H1 (cell line): ENCODE results near the gene SLC2A1. TPM values are rescaled to one million over a fixed set of nuclear protein-coding genes. Genes with fewer than 3 reads are reported as not detected.

Experiments
- CTCF ChIA-PET: fragments of 300-600 bp; sonication (Branson Sonifier 250); formaldehyde crosslinking; loops from one replicate; lab custom pipeline; 2021; ENCODE audit not compliant: partially characterized antibody; lab: Charles Lee
- POLR2A ChIA-PET: fragments of 300-600 bp; sonication (Branson Sonifier 250); formaldehyde crosslinking; loops from one replicate; lab custom pipeline; 2021; ENCODE audit warnings: inconsistent platforms; ENCODE audit not compliant: partially characterized antibody; lab: Charles Lee
- DNase-seq, 2 experiments: peaks; one replicate each; pipeline versions ENCODE4 v3.0.0 to v3.0.0-alpha.2; 2010 to 2022; ENCODE audit warnings: low spot score in 2 of 2, low read depth in 1 of 2, mixed read lengths in 1 of 2
- FAIRE-seq: peaks from 2 replicates; lab custom pipeline; 2011; peaks lifted over from hg19 to GRCh38; lab: Jason Lieb, UNC
- H2AFZ ChIP-seq: 2 replicates; pipeline ENCODE4 v1.8.1; 2012; ENCODE audit warnings: low read length, inconsistent platforms
- H2AK5ac ChIP-seq: 2 replicates; pipeline ENCODE4 v1.6.1; 2013; ENCODE audit warnings: low read depth, low read length
- H2BK120ac ChIP-seq: replicated peaks from 2 replicates; pipeline ENCODE3; 2013; ENCODE audit warnings: low read depth, low read length, inconsistent platforms
- H2BK12ac ChIP-seq: 2 replicates; pipeline ENCODE4 v1.6.1; 2013; ENCODE audit warnings: low read depth, low read length
- H2BK15ac ChIP-seq: 2 replicates; pipeline ENCODE4 v1.6.1; 2013; ENCODE audit warnings: low read length
- H2BK20ac ChIP-seq: 2 replicates; pipeline ENCODE4 v1.6.1; 2013; ENCODE audit warnings: low read length
- H2BK5ac ChIP-seq: 2 replicates; pipeline ENCODE4 v1.6.1; 2013; ENCODE audit warnings: low read depth, low read length
- H3K14ac ChIP-seq: 2 replicates; pipeline ENCODE4 v1.6.1; 2013; ENCODE audit warnings: inconsistent platforms; ENCODE audit not compliant: insufficient read length
- H3K18ac ChIP-seq: 2 replicates; pipeline ENCODE4 v1.6.1; 2013; ENCODE audit warnings: low read length; ENCODE audit errors: extremely low read depth
- H3K23ac ChIP-seq: 2 replicates; pipeline ENCODE4 v1.6.1; 2013; ENCODE audit warnings: inconsistent platforms; ENCODE audit not compliant: insufficient read length
- H3K23me2 ChIP-seq: 2 replicates; pipeline ENCODE4 v1.6.1; 2013; ENCODE audit warnings: low read depth, low read length
- H3K27ac ChIP-seq: 2 replicates; pipeline ENCODE4 v1.6.1; 2011; ENCODE audit warnings: low read depth, low read length, inconsistent platforms
- H3K27me3 ChIP-seq, 4 experiments: replicated peaks in 1 of 4; 1 replicate in 1 of 4; 2 replicates in 3 of 4; pipeline versions ENCODE4 v1.6.1 to v1.8.1; 2011 to 2013; ENCODE audit warnings: low read length in 3 of 4, mild to moderate bottlenecking in 3 of 4, inconsistent platforms in 2 of 4, mixed read lengths in 2 of 4, moderate library complexity in 1 of 4; ENCODE audit not compliant: control insufficient read depth in 3 of 4, insufficient read depth in 3 of 4; ENCODE audit errors: extremely low read depth in 1 of 4
- H3K36me3 ChIP-seq, 4 experiments: 2 replicates each; pipeline versions ENCODE4 v1.6.1 to v1.8.1; 2011 to 2013; ENCODE audit warnings: mild to moderate bottlenecking in 4 of 4, low read length in 3 of 4, moderate library complexity in 2 of 4, control low read depth in 1 of 4, inconsistent platforms in 1 of 4; ENCODE audit not compliant: insufficient read depth in 4 of 4, control insufficient read depth in 2 of 4
- H3K4ac ChIP-seq: replicated peaks from 2 replicates; pipeline ENCODE3; 2013; ENCODE audit warnings: low read length, low read depth, mixed read lengths, inconsistent platforms; ENCODE audit not compliant: insufficient read length
- H3K4me1 ChIP-seq, 4 experiments: replicated peaks in 1 of 4; 1 replicate in 1 of 4; 2 replicates in 3 of 4; pipeline versions ENCODE4 v1.6.1 to v1.8.1; 2011 to 2013; ENCODE audit warnings: low read length in 3 of 4, inconsistent platforms in 2 of 4, mixed read lengths in 1 of 4; ENCODE audit not compliant: insufficient read depth in 4 of 4, control insufficient read depth in 3 of 4
- H3K4me2 ChIP-seq, 2 experiments: 2 replicates each; pipeline versions ENCODE4 v1.6.1 to v1.8.1; 2011 to 2013; ENCODE audit warnings: low read depth in 2 of 2, low read length in 2 of 2, control low read depth in 1 of 2, inconsistent platforms in 1 of 2, mild to moderate bottlenecking in 1 of 2; ENCODE audit not compliant: insufficient read depth in 1 of 2
- H3K4me3 ChIP-seq, 4 experiments: fragments of 200-600, 300-600 bp in 1 of 4; sonication (generic), shearing (Covaris generic), sonication (Bioruptor Twin) in 1 of 4; 2 replicates each; pipeline versions ENCODE4 v1.5.1 to v1.8.1; 2011 to 2016; ENCODE audit warnings: low read length in 4 of 4, low read depth in 3 of 4, control low read depth in 2 of 4, inconsistent platforms in 2 of 4, mild to moderate bottlenecking in 2 of 4, mixed read lengths in 1 of 4, moderate library complexity in 1 of 4; ENCODE audit not compliant: insufficient read depth in 2 of 4; ENCODE audit errors: extremely low read depth in 1 of 4
- H3K56ac ChIP-seq: replicated peaks from 2 replicates; pipeline ENCODE3; 2013; ENCODE audit warnings: low read depth, mild to moderate bottlenecking, mixed read lengths, low read length, inconsistent platforms; ENCODE audit not compliant: insufficient read length
- H3K79me1 ChIP-seq: 2 replicates; pipeline ENCODE4 v1.6.1; 2013; ENCODE audit warnings: low read depth, low read length, control low read depth
- H3K79me2 ChIP-seq, 2 experiments: 2 replicates each; pipeline versions ENCODE4 v1.6.1 to v1.8.1; 2012 to 2013; ENCODE audit warnings: low read length in 2 of 2, mild to moderate bottlenecking in 2 of 2, inconsistent platforms in 1 of 2; ENCODE audit not compliant: insufficient read depth in 2 of 2, control insufficient read depth in 1 of 2
- H3K9ac ChIP-seq, 4 experiments: replicated peaks in 1 of 4; 1 replicate in 1 of 4; 2 replicates in 3 of 4; pipeline versions ENCODE4 v1.6.1 to v1.8.1; 2011 to 2013; ENCODE audit warnings: low read depth in 3 of 4, low read length in 3 of 4, control low read depth in 2 of 4, mild to moderate bottlenecking in 2 of 4, moderate library complexity in 2 of 4, inconsistent platforms in 1 of 4; ENCODE audit errors: extremely low read depth in 1 of 4
- H3K9me3 ChIP-seq, 2 experiments: 2 replicates each; pipeline versions ENCODE4 v1.6.1 to v1.8.1; 2012 to 2013; ENCODE audit warnings: mild to moderate bottlenecking in 2 of 2, moderate library complexity in 2 of 2, control low read depth in 1 of 2, inconsistent platforms in 1 of 2, low read depth in 1 of 2, low read length in 1 of 2, mixed read lengths in 1 of 2; ENCODE audit not compliant: insufficient read depth in 2 of 2
- H4K20me1 ChIP-seq, 2 experiments: replicated peaks in 1 of 2; 2 replicates each; pipeline versions ENCODE3 to v1.8.1; 2011 to 2013; ENCODE audit warnings: inconsistent platforms in 2 of 2, low read length in 2 of 2, mild to moderate bottlenecking in 1 of 2; ENCODE audit not compliant: insufficient read depth in 2 of 2, control insufficient read depth in 1 of 2
- H4K5ac ChIP-seq: 2 replicates; pipeline ENCODE4 v1.6.1; 2013; ENCODE audit warnings: low read length, low read depth, mixed read lengths, inconsistent platforms; ENCODE audit not compliant: insufficient read length
- H4K8ac ChIP-seq: 2 replicates; pipeline ENCODE4 v1.8.0; 2013; ENCODE audit warnings: mild to moderate bottlenecking, moderate library complexity, low read length, inconsistent platforms; ENCODE audit not compliant: insufficient read depth; ENCODE audit errors: extremely low read depth
- H4K91ac ChIP-seq: replicated peaks from 2 replicates; pipeline ENCODE3; 2013; ENCODE audit warnings: low read length, mixed read lengths, inconsistent platforms; ENCODE audit not compliant: insufficient read length
- CBX5 ChIP-seq: fragments of 300-800, 300-1000 bp; sonication (generic); IDR thresholded peaks from 2 replicates; pipeline ENCODE4 v1.7.1; 2016; ENCODE audit warnings: antibody characterized with exemption, low read length, low read depth
- CREB1 ChIP-seq: IDR thresholded peaks from 2 replicates; pipeline ENCODE4 v1.6.1; 2012; ENCODE audit warnings: inconsistent platforms
- JUND ChIP-seq: IDR thresholded peaks from 2 replicates; pipeline ENCODE4 v1.6.1; 2011; ENCODE audit warnings: mild to moderate bottlenecking, improper control_type of control experiment, low read length
- KDM1A ChIP-seq: fragments of 200-600, 300-600 bp; sonication (generic); IDR thresholded peaks from 2 replicates; pipeline ENCODE4 v1.7.1; 2016; ENCODE audit warnings: mild to moderate bottlenecking, low read length, borderline replicate concordance
- NRF1 ChIP-seq: IDR thresholded peaks from 2 replicates; pipeline ENCODE4 v1.6.1; 2011; ENCODE audit warnings: mild to moderate bottlenecking, low read depth, low read length, improper control_type of control experiment
- POLR2A ChIP-seq, 2 experiments: IDR thresholded peaks; 1 replicate in 1 of 2; 2 replicates in 1 of 2; pipeline ENCODE4 v1.6.1; 2011; ENCODE audit warnings: low read depth in 2 of 2, low read length in 2 of 2, mild to moderate bottlenecking in 2 of 2; ENCODE audit errors: control extremely low read depth in 1 of 2
- POU5F1 ChIP-seq: IDR thresholded peaks from 2 replicates; pipeline ENCODE4 v1.6.1; 2011; ENCODE audit warnings: low read depth, mild to moderate bottlenecking, low read length, moderate library complexity
- RXRA ChIP-seq: IDR thresholded peaks from 2 replicates; pipeline ENCODE4 v1.6.1; 2011; ENCODE audit warnings: low read depth, mild to moderate bottlenecking, low read length, moderate library complexity; ENCODE audit not compliant: insufficient read depth
- SIN3A ChIP-seq, 2 experiments: IDR thresholded peaks in 1 of 2; conservative IDR thresholded peaks in 1 of 2; 2 replicates each; pipeline ENCODE4 v1.6.1; 2011 to 2012; ENCODE audit warnings: low read length in 2 of 2, improper control_type of control experiment in 1 of 2, low read depth in 1 of 2, mild to moderate bottlenecking in 1 of 2
- TAF7 ChIP-seq: optimal IDR thresholded peaks from 2 replicates; pipeline ENCODE3; 2011; ENCODE audit warnings: low read depth, mild to moderate bottlenecking, inconsistent platforms, low read length, moderate library complexity, borderline replicate concordance
- polyA plus RNA-seq, 7 experiments: library from polyadenylated mRNA; depleted of rRNA in 3 of 7; stranded (reverse) in 5 of 7; unstranded in 2 of 7; fragments of >200 nt in 5 of 7; fragments of 200-250 nt in 2 of 7; gene quantifications; 1 replicate in 5 of 7; 2 replicates in 1 of 7; 4 replicates in 1 of 7; pipeline versions ENCODE4 v1.2.1 to v1.2.3, GENCODE V29; 2011 to 2013; ENCODE audit warnings: missing spikeins in 2 of 7, mixed read lengths in 2 of 7
- total RNA-seq: library from RNA; stranded (reverse); fragmentation: NEBNext Ultra II Directional; extraction: Animal tissue kit (Norgen Biotek cat#: 25700); gene quantifications from 2 replicates; pipeline ENCODE4 v1.2.1, GENCODE V29; 2021
- TF ChIP-seq, protein P1 (sequence below): IDR thresholded peaks from 2 replicates; pipeline ENCODE4 v1.6.1; 2011; ENCODE audit warnings: low read length, improper control_type of control experiment

SLC2A1 gene
- total and polyA plus RNA-seq, 2 of the 8 experiments (the other 6 are each of a cell fraction or from before 2014, with no cell fraction given): 230 to 308 TPM

- Histone ChIP-seq H3K23ac (no peak overlapping the region), H2BK120ac (no peak overlapping the region), H3K4me3 (no peak overlapping the region), H3K4me2 (no peak overlapping the region), H3K9ac (no peak overlapping the region), H2BK15ac (no peak overlapping the region), H2BK12ac (no peak overlapping the region), H2AFZ (no peak overlapping the region), H3K36me3 (no peaks in the 10 kb centered on the region), H3K14ac (no peak overlapping the region), H4K8ac (no peak overlapping the region), H3K79me1 (no peaks in the 10 kb centered on the region), H4K20me1 (no peaks in the 10 kb centered on the region), H3K4me1 (peaks cover 10 to 18% (median 13%) of the 10 kb centered on the region in 4 experiments), H4K91ac (no peak overlapping the region), H2AK5ac (no peak overlapping the region), H3K27ac (no peak overlapping the region), H3K23me2 (no peaks in the 10 kb centered on the region; the same call in 1 of the 2 replicates), H4K5ac (no peak overlapping the region), H3K4ac (no peak overlapping the region), H3K56ac (no peak overlapping the region), H3K27me3 (no peaks in the 10 kb centered on the region), H3K9me3 (no peaks in the 10 kb centered on the region), H2BK5ac (no peak overlapping the region), H3K18ac (no peak overlapping the region), H3K79me2 (no peaks in the 10 kb centered on the region), H2BK20ac (no peak overlapping the region)
- ChIA-PET CTCF (interaction anchor here (0.6 to 1.1 kb wide), 5 partner anchors 28 to 483 kb away, joined by 3 read pairs; no protein-coding TSS in a partner anchor), POLR2A (interaction anchor here (0.6 to 7.6 kb wide), 4 partner anchors 8 to 90 kb away, joined by 3 to 95 read pairs (median 6); no protein-coding TSS in a partner anchor)
- FAIRE-seq (no peak), DNase-seq (no peak)
- TF ChIP-seq CBX5: no peak
- no peak for TF ChIP-seq KDM1A
- no peak for TF ChIP-seq NRF1
- no peak for TF ChIP-seq RXRA
- TF ChIP-seq POU5F1: no peak
- TF ChIP-seq TAF7: no peak
- TF ChIP-seq, protein P1, sequence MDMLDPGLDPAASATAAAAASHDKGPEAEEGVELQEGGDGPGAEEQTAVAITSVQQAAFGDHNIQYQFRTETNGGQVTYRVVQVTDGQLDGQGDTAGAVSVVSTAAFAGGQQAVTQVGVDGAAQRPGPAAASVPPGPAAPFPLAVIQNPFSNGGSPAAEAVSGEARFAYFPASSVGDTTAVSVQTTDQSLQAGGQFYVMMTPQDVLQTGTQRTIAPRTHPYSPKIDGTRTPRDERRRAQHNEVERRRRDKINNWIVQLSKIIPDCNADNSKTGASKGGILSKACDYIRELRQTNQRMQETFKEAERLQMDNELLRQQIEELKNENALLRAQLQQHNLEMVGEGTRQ: no peak
- no peak for TF ChIP-seq JUND
- no peak for TF ChIP-seq POLR2A (IDR thresholded peaks at IDR 0.05; ENCODE audit: control extremely low read depth in 1 of 2, low read depth in 2 of 2, low read length in 2 of 2)
- TF ChIP-seq SIN3A (conservative IDR thresholded peaks at IDR 0.05 in 1 of 2, IDR thresholded peaks at IDR 0.05 in 1 of 2; ENCODE audit: low read depth in 1 of 2, low read length in 2 of 2): no peak
- TF ChIP-seq CREB1: no peak
These were observed 42.8 kb upstream of the SLC2A1 start for GRCh38 chr1:43001434-43001833.
